Activated naive CD4-positive, alpha-beta T cell treated with anti-CD3 and anti-CD28 coated beads for 36 hours (primary cell): Measurements from ENCODE around the gene EBF4. TPM values are rescaled to one million over a fixed set of nuclear protein-coding genes. Genes with fewer than 3 reads are reported as not detected.

ENCODE experiments used
- CTCF ChIA-PET: fragments of 350-600 bp; sonication (Branson Sonifier 250); formaldehyde crosslinking; loops from one replicate; lab custom pipeline; 2021; ENCODE audit warnings: antibody characterized with exemption; lab: Charles Lee
- DNase-seq: peaks from one replicate; pipeline ENCODE4 v3.0.0-alpha.2; 2020
- H3K27ac Mint-ChIP-seq: one replicate; pipeline ENCODE4 v1.8.0; 2021; ENCODE audit warnings: mild to moderate bottlenecking, mixed read lengths
- H3K27me3 Mint-ChIP-seq: one replicate; pipeline ENCODE4 v1.8.0; 2021; ENCODE audit warnings: low read depth, mixed read lengths
- H3K36me3 Mint-ChIP-seq: one replicate; pipeline ENCODE4 v1.8.0; 2021; ENCODE audit warnings: low read depth, mixed read lengths
- H3K4me1 Mint-ChIP-seq: one replicate; pipeline ENCODE4 v1.8.0; 2021; ENCODE audit warnings: low read depth, mixed read lengths
- H3K4me3 Mint-ChIP-seq: one replicate; pipeline ENCODE4 v1.8.0; 2021; ENCODE audit warnings: mild to moderate bottlenecking, moderate library complexity, mixed read lengths
- H3K9me3 Mint-ChIP-seq: one replicate; pipeline ENCODE4 v1.8.0; 2021; ENCODE audit warnings: mixed read lengths
- intact Hi-C: fragments of 100-400 bp; cut with micrococcal nuclease; formaldehyde crosslinking; loops from one replicate; pipeline ENCODE4 v1.15.1; 2023
- total RNA-seq, 2 experiments: library from RNA; stranded (reverse); gene quantifications; one replicate each; pipeline ENCODE4 v1.2.3, GENCODE V29; 2021

The EBF4 gene
- total RNA-seq, 2 experiments from 2014 or later: 3.2 to 3.5 TPM

DNA sequence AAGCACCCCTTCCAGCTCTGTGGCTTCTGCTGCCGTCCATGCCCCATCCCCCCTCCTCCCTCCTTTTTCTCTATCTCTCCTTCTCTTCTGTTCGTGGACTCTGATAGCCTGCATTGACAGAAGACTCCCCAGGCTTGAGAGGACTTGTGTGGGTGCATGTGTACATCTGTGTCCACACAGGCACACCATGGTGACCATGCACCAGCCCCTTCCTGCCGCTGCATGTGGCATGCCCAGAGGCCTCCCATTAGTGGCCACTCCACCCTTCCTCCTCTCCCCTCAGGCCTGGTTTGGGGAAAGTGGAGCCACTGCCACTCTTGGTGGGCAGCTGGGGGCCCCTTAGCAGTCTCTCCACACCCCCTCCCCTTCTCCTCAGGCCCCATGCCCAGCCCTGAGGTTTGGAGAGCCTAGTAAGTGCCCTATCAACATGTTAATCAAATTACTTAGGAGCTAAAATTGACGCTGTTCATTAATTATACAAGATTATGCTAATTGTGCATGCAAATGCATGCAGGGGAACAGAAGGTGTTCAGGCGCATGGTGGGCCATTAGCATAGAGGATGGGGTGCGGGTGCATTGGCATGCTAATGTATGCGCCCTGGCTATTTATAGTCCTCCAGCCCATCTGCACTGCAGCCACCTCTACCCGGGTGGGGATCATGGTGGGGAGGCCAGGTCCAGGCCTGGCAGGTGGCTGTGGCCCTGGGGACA, 45.9 kb downstream of the EBF4 start:
- no peak for DNase-seq
- Mint-ChIP-seq H3K27me3 (no peaks in the 10 kb centered on the region), H3K27ac (no peak overlapping the region), H3K36me3 (no peaks in the 10 kb centered on the region), H3K4me1 (peaks cover 43% of the 10 kb centered on the region), H3K9me3 (peaks cover under 1% of the 10 kb centered on the region), H3K4me3 (no peak overlapping the region)
- intact Hi-C loops: no loop called here
- CTCF ChIA-PET: interaction anchor here (0.6 to 1.3 kb wide), 2 partner anchors 9 to 26 kb away, joined by 3 to 4 read pairs; no protein-coding TSS in a partner anchor

DNA sequence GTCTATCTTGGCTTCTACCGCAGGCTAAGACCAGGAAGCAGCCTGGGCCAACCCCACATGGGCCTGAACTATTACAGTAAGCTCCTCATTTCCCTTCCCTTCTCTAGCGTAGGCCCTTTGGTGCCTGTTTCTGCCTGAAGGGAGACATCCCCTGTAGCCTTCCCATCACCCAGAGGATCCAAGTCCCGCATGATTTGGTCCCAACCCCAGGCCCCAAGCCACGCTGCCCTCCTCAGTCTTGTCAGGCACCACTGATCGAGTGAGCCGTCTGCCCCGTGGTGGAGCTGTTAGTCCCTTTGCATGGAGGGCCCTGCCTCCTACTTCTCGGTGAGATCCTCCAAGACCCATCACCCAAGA, 46.4 kb downstream of the EBF4 start:
- CTCF ChIA-PET: interaction anchor here (0.6 to 5.1 kb wide), 4 partner anchors 10 to 51 kb away, joined by 3 to 67 read pairs (median 18); no protein-coding TSS in a partner anchor
- no peaks in the 10 kb centered on the region for H3K36me3 Mint-ChIP-seq
- no peak overlapping the region for H3K4me3 Mint-ChIP-seq
- H3K4me1 Mint-ChIP-seq: peaks cover 43% of the 10 kb centered on the region
- H3K9me3 Mint-ChIP-seq: no peaks in the 10 kb centered on the region
- H3K27me3 Mint-ChIP-seq: no peaks in the 10 kb centered on the region
- DNase-seq: no peak
- no peak overlapping the region for H3K27ac Mint-ChIP-seq
- intact Hi-C loops: no loop called here

DNA sequence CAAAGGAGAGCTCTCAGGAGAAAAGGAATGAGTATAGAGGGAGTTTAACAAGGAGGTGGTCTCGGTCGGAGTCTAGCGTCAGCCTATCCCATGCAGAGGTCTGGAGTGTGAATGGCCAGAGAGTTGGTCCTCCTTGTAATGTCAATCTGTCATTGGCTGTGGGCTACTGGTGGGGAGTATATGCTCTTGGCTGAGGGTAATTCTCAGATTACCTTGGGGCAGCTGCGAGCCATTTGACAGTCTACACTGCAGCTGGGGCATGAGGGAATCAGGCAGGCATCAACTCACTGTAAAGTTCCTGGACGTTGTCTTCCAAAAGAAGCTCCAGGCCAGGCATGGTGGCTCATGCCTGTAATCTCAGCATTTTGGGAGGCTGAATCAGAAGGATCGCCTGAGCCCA, 48.1 kb downstream of the EBF4 start:
- Mint-ChIP-seq H3K36me3 (no peaks in the 10 kb centered on the region), H3K27me3 (no peaks in the 10 kb centered on the region), H3K9me3 (no peaks in the 10 kb centered on the region), H3K27ac (no peak overlapping the region), H3K4me3 (no peak overlapping the region), H3K4me1 (peaks cover 38% of the 10 kb centered on the region)
- intact Hi-C loops: loop anchor here (1.0 kb wide), 1 partner anchor 11 kb away; no protein-coding TSS in a partner anchor
- CTCF ChIA-PET: interaction anchor here (0.6 to 5.1 kb wide), 11 partner anchors 10 to 231 kb away, joined by 3 to 67 read pairs (median 5); no protein-coding TSS in a partner anchor
- no peak for DNase-seq

DNA sequence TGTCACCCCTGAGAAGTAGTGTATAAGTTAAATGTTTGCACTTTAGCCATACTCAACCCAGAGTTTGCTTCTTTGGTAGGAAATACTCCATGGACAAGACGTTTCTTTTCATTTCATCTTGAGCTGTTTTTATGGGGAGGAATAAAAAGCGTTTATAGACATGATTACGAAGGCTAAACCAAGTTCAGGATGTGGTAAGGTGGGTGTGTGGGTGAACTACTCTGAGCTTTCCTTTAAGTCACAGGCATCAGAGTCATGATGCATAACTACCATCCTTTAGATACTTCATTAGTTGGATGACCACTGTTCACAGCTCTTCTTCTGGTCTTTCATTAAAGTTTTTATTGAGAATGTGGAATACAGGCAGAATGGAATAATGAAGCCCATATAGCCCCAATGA, 48.9 kb downstream of the EBF4 start:
- Mint-ChIP-seq H3K9me3 (no peaks in the 10 kb centered on the region), H3K27me3 (no peaks in the 10 kb centered on the region), H3K4me3 (no peak overlapping the region), H3K36me3 (no peaks in the 10 kb centered on the region), H3K27ac (peak overlapping the region; percentile 0), H3K4me1 (peaks cover 38% of the 10 kb centered on the region)
- DNase-seq: peak; percentile 62
- CTCF ChIA-PET: interaction anchor here (0.6 to 5.1 kb wide), 14 partner anchors 11 to 476 kb away, joined by 3 to 67 read pairs (median 5); no protein-coding TSS in a partner anchor
- intact Hi-C loops: loop anchor here (1.0 kb wide), 1 partner anchor 12 kb away; no protein-coding TSS in a partner anchor

DNA sequence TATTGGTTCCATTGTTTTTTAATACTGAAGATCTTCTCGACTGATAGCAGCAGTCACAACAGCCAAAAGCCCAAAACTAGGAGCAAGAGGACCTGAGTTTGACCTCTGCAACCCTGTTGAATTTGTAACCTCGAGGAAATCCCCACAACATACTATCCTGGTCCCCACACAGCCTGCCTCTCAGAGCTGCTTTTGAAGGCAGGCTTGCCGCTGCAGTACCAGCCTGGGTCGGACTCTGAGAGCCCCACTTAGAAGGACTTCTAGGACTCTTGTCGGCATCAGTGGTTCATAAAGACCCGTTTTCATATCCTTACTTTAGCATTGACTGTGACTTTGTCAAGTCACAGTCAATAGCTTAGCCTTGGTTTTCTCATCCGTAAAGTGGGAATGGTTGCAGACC, 49.3 kb downstream of the EBF4 start:
- intact Hi-C loops: loop anchor here (1.0 kb wide), 1 partner anchor 13 kb away; no protein-coding TSS in a partner anchor
- no peak for DNase-seq
- CTCF ChIA-PET: interaction anchor here (0.8 to 5.1 kb wide), 8 partner anchors 11 to 259 kb away, joined by 3 to 67 read pairs (median 20); no protein-coding TSS in a partner anchor
- no peaks in the 10 kb centered on the region for H3K36me3 Mint-ChIP-seq
- H3K27ac Mint-ChIP-seq: peak overlapping the region; percentile 0
- H3K4me3 Mint-ChIP-seq: no peak overlapping the region
- no peaks in the 10 kb centered on the region for H3K9me3 Mint-ChIP-seq
- peaks cover 38% of the 10 kb centered on the region for H3K4me1 Mint-ChIP-seq
- no peaks in the 10 kb centered on the region for H3K27me3 Mint-ChIP-seq

DNA sequence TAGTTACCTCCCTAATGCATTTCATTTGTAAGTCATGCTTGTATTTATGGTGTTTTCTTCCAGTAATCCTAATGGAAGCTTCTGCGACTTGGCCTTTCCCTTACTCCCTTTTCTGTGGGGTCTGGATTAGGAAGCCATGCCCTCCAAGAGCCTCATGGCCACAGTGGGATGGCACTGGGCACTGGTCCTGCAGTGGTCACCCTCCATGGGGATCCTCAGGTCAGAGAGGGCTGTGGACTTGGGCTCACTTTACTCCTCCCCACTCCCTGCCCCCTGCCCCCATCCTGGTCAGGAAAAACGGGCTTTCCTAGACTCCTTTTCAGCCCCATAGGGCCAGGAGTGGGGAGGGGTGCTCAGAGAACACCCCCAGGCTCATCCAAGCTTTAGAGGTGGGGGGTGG, 49.9 kb downstream of the EBF4 start:
- Mint-ChIP-seq H3K4me1 (peaks cover 38% of the 10 kb centered on the region), H3K9me3 (no peaks in the 10 kb centered on the region), H3K27me3 (no peaks in the 10 kb centered on the region), H3K4me3 (no peak overlapping the region), H3K36me3 (no peaks in the 10 kb centered on the region), H3K27ac (no peak overlapping the region)
- DNase-seq: no peak
- intact Hi-C loops: no loop called here
- CTCF ChIA-PET: interaction anchor here (0.6 to 5.1 kb wide), 7 partner anchors 11 to 259 kb away, joined by 4 to 67 read pairs (median 33); no protein-coding TSS in a partner anchor

DNA sequence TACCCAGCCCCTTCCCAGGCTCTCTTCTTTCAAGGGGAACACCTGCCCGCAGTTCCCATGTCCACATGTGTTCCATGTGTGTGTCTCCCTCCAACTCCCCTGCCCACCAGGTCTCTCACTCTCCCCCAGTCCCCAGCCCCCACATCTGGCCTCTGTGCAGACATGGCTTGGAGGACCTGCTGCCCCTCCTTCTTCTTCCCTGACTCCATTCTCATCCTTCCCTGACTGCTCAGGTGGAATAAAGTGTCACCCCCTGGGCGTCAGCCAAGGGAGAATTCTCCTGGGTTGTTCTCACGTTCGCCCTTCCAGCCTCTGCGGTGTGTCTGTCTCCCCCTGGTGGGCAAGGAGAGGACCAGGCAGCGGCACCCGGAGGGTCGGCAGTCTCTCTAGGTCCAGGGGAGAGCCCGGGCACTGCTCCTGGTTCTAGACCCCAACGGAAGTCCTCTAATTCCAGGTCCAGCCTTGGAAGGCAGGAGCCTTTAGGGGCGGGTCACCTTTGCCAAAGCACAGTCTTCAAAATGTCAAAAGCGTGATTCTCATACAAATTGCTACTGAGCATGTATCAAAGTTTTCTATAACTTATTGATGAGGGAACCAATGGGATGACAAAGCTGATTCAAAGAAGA, 50.5 kb downstream of the EBF4 start:
- intact Hi-C loops: loop anchor here (1.0 kb wide), 2 partner anchors 30 to 55 kb away; no protein-coding TSS in a partner anchor
- CTCF ChIA-PET: interaction anchor here (0.7 to 5.1 kb wide), 9 partner anchors 11 to 258 kb away, joined by 3 to 67 read pairs (median 5); partner anchors contain the start of gene EBF4
- peaks cover 42% of the 10 kb centered on the region for H3K4me1 Mint-ChIP-seq
- DNase-seq: peak; percentile 81
- no peaks in the 10 kb centered on the region for H3K9me3 Mint-ChIP-seq
- no peaks in the 10 kb centered on the region for H3K27me3 Mint-ChIP-seq
- H3K27ac Mint-ChIP-seq: no peak overlapping the region
- no peak overlapping the region for H3K4me3 Mint-ChIP-seq
- H3K36me3 Mint-ChIP-seq: no peaks in the 10 kb centered on the region

DNA sequence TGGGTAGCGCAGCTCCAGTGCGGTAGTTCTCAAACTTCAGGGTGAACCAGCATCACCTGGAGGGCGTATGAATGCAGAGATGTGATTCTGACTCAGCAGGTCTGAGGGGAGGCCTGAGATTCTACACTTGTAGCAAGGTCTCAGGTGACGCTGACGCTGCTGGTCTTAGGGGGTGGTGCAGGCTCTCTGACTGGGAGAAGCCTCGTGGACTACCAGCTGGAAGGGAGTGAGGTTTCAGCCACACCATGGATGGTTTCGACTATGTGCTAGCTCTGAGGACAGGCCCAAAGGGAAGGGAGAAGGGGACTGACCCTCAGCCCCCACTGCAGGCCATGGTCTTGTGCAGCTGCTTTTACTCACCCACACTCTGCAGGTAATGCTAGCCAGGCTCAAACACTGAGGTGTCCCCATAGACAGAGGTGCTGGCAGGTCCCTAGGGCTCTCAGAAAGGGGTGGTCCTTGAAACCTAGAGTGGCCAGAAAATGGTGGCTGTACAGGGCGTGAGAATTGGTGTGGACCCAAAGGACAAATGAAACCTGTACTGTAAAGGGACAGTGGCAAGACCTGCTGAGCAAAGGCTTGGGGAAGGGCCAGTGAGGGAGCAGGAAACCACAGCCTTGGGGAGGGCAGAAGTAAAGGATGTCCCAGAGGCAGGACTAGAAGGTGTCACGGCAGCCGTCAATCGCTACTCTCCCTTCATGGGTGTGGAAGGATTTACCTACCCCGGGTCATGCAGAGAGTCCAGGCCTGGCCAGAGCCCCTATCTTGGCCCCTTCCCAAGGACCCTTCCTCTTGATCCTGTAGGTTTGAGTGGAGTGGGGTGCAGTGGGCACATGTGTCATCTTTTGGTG, 52.7 kb downstream of the EBF4 start:
- Mint-ChIP-seq H3K27ac (no peak overlapping the region), H3K27me3 (peaks cover 4% of the 10 kb centered on the region), H3K36me3 (no peaks in the 10 kb centered on the region)

DNA sequence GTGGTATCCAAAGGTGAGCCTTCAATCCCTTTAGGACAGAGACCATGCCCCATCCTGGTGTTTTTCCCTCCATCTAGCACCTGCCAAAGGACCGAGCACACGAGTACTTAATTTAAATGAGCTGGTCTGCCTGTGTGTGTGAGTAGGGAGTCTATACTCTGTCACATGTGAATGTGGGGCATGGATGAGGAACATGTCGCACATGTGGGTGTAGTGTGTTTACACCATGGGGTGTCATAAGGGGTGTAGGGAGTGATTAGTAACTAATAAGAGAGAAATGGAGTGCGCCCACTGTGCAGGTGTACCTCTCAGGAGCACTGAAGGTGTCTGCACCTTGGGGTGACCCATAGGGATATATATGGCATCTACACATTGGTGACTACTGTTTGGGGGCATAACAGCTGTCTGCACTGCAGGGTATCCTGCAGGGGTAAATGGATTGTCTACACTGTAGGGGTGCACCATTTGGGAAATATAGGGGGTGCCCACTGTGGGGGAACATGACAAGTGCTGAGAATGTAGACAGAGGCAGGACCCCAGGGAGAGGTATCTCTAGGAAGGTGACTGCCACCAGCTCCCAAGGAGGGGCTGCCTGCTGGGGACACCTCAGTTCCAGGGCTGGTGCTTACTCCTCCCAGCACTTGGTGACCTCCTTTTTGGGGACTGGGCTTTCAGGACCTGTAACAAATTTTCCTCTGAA, 53.5 kb downstream of the EBF4 start:
- peaks cover 34% of the 10 kb centered on the region for H3K4me1 Mint-ChIP-seq
- CTCF ChIA-PET: no interaction called here
- intact Hi-C loops: no loop called here
- H3K27me3 Mint-ChIP-seq: peaks cover 12% of the 10 kb centered on the region
- no peak for DNase-seq
- H3K4me3 Mint-ChIP-seq: no peak overlapping the region
- no peaks in the 10 kb centered on the region for H3K9me3 Mint-ChIP-seq
- H3K36me3 Mint-ChIP-seq: no peaks in the 10 kb centered on the region
- no peak overlapping the region for H3K27ac Mint-ChIP-seq

More for the DNA sequence above, 52.7 kb downstream of the EBF4 start:
- CTCF ChIA-PET: interaction anchor here (0.7 kb wide), 1 partner anchor 99 kb away, joined by 3 read pairs; no protein-coding TSS in a partner anchor
- DNase-seq: no peak
- Mint-ChIP-seq H3K4me1 (peaks cover 35% of the 10 kb centered on the region), H3K4me3 (no peak overlapping the region), H3K9me3 (no peaks in the 10 kb centered on the region)
- intact Hi-C loops: no loop called here

DNA sequence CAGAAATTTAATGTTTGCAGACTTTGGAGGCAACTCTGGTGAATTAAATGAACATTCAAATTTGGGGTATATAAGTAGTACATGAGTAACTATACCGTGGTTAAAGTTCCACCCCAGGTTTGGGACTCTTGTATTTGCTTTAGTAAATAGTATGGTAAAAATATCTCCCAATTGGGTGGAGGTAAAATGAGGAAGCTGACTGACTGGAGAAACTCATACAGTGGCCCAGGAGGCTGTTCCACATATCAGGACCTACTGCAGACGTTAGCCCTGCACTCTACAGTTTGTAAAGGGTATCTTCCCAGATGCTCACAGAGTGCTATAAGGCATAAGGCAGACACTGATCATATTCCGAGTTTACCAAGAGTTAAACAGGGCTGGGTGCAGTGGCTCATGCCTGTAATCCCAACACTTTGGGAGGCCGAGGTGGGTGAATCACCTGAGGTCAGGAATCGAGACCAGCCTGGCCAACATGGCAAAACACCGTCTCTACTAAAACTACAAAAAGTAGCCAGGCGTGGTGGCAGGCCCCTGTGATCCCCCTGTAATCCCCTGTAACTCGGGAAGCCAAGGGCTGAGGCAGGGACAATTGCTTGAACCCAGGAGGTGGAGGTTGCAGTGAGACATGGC, 54.2 kb downstream of the EBF4 start:
- CTCF ChIA-PET: no interaction called here
- no peak overlapping the region for H3K27ac Mint-ChIP-seq

DNA sequence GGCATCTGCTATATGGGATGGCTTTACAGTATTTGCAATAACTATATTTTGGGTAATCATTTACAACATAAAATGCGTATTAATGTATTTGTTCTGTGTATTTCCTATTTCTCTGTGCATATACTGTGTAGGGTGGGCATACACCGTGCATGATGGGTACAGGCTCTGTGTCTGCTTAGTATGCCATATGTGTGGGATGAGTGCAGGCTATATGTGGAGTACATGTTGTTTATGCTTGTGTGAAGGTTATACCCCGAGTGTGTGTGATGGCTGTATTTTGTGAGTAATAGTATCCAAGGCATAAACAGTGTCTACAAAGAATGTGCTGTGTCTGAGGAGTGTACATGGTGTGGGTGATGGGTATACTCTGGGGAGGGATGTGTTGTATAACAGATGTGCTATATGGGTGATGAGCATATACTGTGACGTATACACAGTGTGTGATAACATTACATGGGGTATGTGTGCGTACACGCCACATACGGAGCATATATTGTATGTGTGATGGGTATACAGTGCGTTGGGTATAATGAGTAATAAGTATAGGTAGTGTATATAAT, 55.2 kb downstream of the EBF4 start:
- Mint-ChIP-seq H3K4me3 (no peak overlapping the region), H3K27me3 (peaks cover 14% of the 10 kb centered on the region), H3K36me3 (no peaks in the 10 kb centered on the region), H3K27ac (no peak overlapping the region), H3K4me1 (peaks cover 19% of the 10 kb centered on the region), H3K9me3 (no peaks in the 10 kb centered on the region)
- intact Hi-C loops: no loop called here
- CTCF ChIA-PET: no interaction called here
- no peak for DNase-seq

More for the DNA sequence above, 54.2 kb downstream of the EBF4 start:
- H3K4me1 Mint-ChIP-seq: peaks cover 27% of the 10 kb centered on the region
- peaks cover 12% of the 10 kb centered on the region for H3K27me3 Mint-ChIP-seq
- DNase-seq: no peak
- no peaks in the 10 kb centered on the region for H3K9me3 Mint-ChIP-seq
- no peak overlapping the region for H3K4me3 Mint-ChIP-seq
- intact Hi-C loops: no loop called here
- no peaks in the 10 kb centered on the region for H3K36me3 Mint-ChIP-seq
